HepG2 (cell line): Measurements from ENCODE around the gene ZNHIT6. TPM values are rescaled to one million over a fixed set of nuclear protein-coding genes. Genes with fewer than 3 reads are reported as not detected.

ENCODE experiments used
- DNMT1 ChIP-seq: sonication (generic); formaldehyde crosslinking; IDR thresholded peaks from 2 replicates; pipeline ENCODE4 v1.5.1; 2020; ENCODE audit warnings: mild to moderate bottlenecking, missing genetic modification reagents
- FIP1L1 ChIP-seq: fragments of 200-400 bp; formaldehyde crosslinking; IDR thresholded peaks from 2 replicates; pipeline ENCODE4 v1.6.1; 2018; ENCODE audit warnings: low read depth, mild to moderate bottlenecking, low read length, moderate library complexity, borderline replicate concordance; ENCODE audit not compliant: insufficient read depth
- KDM2A ChIP-seq: sonication (generic); formaldehyde crosslinking; IDR thresholded peaks from 2 replicates; pipeline ENCODE4 v1.4.0; 2020; ENCODE audit warnings: low read depth, missing genetic modification reagents, borderline replicate concordance
- SALL1 ChIP-seq: sonication (generic); formaldehyde crosslinking; IDR thresholded peaks from 2 replicates; pipeline ENCODE4 v1.8.0; 2022; ENCODE audit warnings: mild to moderate bottlenecking, missing genetic modification reagents
- SETDB1 ChIP-seq: sonication (generic); formaldehyde crosslinking; IDR thresholded peaks from 2 replicates; pipeline ENCODE4 v1.5.1; 2020; ENCODE audit warnings: missing genetic modification reagents, mild to moderate bottlenecking, borderline replicate concordance
- TEAD3 ChIP-seq: optimal IDR thresholded peaks from 2 replicates; pipeline ENCODE3; 2016; ENCODE audit warnings: borderline replicate concordance
- ZNF260 ChIP-seq: sonication (generic); formaldehyde crosslinking; IDR thresholded peaks from 2 replicates; pipeline ENCODE4 v1.4.0; 2020; ENCODE audit warnings: missing genetic modification reagents, low read depth, mild to moderate bottlenecking, borderline replicate concordance
- ZNF30 ChIP-seq: sonication (generic); formaldehyde crosslinking; IDR thresholded peaks from 2 replicates; pipeline ENCODE4 v1.5.0; 2020; ENCODE audit warnings: mild to moderate bottlenecking, missing genetic modification reagents
- ZZZ3 ChIP-seq: sonication (generic); formaldehyde crosslinking; IDR thresholded peaks from 2 replicates; pipeline ENCODE4 v1.4.0; 2020; ENCODE audit warnings: missing genetic modification reagents, mild to moderate bottlenecking, borderline replicate concordance
- polyA plus RNA-seq, 8 experiments: library from polyadenylated mRNA; depleted of rRNA in 3 of 8; stranded (reverse) in 7 of 8; unstranded in 1 of 8; fragments of >200 nt; fragmentation: Illumina TruSeq in 4 of 8; extraction: Trizol in 4 of 8; gene quantifications; 2 replicates each; pipeline versions ENCODE4 v1.2.1 to v1.2.3, GENCODE V29; 2011 to 2016; ENCODE audit warnings: low read depth in 4 of 8, missing spikeins in 1 of 8, mixed read lengths in 1 of 8; ENCODE audit not compliant: insufficient read depth in 1 of 8
- total RNA-seq, 5 experiments: library from RNA; depleted of rRNA; stranded (reverse); fragments of >200 nt; fragmentation: Illumina TruSeq; extraction: Trizol; gene quantifications; 2 replicates each; pipeline ENCODE4 v1.2.3, GENCODE V29; 2016; ENCODE audit warnings: low read depth in 1 of 5
- TF ChIP-seq, protein P1 (sequence below), 2 experiments: IDR thresholded peaks; 2 replicates each; pipeline ENCODE4 v1.6.1; 2011 to 2012; ENCODE audit warnings: low read length in 2 of 2, borderline replicate concordance in 1 of 2, low read depth in 1 of 2, mild to moderate bottlenecking in 1 of 2, moderate library complexity in 1 of 2
- TF ChIP-seq, protein P2 (sequence below): sonication (generic); formaldehyde crosslinking; IDR thresholded peaks from 2 replicates; pipeline ENCODE4 v1.5.1; 2020; ENCODE audit warnings: mild to moderate bottlenecking, missing genetic modification reagents, borderline replicate concordance
- TF ChIP-seq, protein P3 (sequence below), 2 experiments: sonication (generic) in 1 of 2; formaldehyde crosslinking in 1 of 2; IDR thresholded peaks; 2 replicates each; pipeline versions ENCODE4 v1.4.0 to v1.6.1; 2016 to 2020; ENCODE audit warnings: borderline replicate concordance in 1 of 2, low read depth in 1 of 2, mild to moderate bottlenecking in 1 of 2, missing genetic modification reagents in 1 of 2
- TF ChIP-seq, protein P4 (sequence below): sonication (generic); formaldehyde crosslinking; IDR thresholded peaks from 2 replicates; pipeline ENCODE4 v1.9.0; 2021; ENCODE audit warnings: missing genetic modification reagents, mild to moderate bottlenecking, borderline replicate concordance

Gene ZNHIT6
- total and polyA plus RNA-seq, 2 of the 13 experiments (the other 11 are each of a cell fraction or from before 2014, with no cell fraction given): 6.0 to 15.2 TPM

DNA sequence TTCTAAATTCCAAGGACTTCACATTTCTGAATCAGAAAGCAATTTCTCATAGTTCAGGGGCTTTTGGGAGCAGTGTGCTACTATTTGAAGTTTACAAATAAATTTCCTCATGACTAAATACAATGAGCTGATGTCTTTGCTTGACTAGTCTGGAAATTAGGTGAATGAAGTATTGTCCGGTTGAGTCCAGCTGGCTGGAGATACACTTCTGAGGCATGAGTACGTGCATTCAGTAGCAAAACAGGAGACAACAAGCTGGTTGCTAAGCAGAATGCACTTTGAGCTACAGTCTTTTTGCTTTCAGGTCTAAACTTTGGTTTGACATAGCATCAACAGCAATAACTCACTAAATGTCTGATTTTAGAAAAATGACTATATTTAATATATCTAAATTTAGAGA lies 27.1 kb downstream of the ZNHIT6 start (continued):
- no peak for TF ChIP-seq SETDB1 (CRISPR knock-in tag)
- TF ChIP-seq, protein P1, sequence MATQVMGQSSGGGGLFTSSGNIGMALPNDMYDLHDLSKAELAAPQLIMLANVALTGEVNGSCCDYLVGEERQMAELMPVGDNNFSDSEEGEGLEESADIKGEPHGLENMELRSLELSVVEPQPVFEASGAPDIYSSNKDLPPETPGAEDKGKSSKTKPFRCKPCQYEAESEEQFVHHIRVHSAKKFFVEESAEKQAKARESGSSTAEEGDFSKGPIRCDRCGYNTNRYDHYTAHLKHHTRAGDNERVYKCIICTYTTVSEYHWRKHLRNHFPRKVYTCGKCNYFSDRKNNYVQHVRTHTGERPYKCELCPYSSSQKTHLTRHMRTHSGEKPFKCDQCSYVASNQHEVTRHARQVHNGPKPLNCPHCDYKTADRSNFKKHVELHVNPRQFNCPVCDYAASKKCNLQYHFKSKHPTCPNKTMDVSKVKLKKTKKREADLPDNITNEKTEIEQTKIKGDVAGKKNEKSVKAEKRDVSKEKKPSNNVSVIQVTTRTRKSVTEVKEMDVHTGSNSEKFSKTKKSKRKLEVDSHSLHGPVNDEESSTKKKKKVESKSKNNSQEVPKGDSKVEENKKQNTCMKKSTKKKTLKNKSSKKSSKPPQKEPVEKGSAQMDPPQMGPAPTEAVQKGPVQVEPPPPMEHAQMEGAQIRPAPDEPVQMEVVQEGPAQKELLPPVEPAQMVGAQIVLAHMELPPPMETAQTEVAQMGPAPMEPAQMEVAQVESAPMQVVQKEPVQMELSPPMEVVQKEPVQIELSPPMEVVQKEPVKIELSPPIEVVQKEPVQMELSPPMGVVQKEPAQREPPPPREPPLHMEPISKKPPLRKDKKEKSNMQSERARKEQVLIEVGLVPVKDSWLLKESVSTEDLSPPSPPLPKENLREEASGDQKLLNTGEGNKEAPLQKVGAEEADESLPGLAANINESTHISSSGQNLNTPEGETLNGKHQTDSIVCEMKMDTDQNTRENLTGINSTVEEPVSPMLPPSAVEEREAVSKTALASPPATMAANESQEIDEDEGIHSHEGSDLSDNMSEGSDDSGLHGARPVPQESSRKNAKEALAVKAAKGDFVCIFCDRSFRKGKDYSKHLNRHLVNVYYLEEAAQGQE (IDR thresholded peaks at IDR 0.05; ENCODE audit: borderline replicate concordance in 1 of 2, low read depth in 1 of 2, low read length in 2 of 2): 0 out of 4 replicates have a peak, but pooled peaks of 1 of the 2 experiments have one; percentile 14
- no peak for TF ChIP-seq FIP1L1
- no peak for TF ChIP-seq ZZZ3
- TF ChIP-seq, protein P2, sequence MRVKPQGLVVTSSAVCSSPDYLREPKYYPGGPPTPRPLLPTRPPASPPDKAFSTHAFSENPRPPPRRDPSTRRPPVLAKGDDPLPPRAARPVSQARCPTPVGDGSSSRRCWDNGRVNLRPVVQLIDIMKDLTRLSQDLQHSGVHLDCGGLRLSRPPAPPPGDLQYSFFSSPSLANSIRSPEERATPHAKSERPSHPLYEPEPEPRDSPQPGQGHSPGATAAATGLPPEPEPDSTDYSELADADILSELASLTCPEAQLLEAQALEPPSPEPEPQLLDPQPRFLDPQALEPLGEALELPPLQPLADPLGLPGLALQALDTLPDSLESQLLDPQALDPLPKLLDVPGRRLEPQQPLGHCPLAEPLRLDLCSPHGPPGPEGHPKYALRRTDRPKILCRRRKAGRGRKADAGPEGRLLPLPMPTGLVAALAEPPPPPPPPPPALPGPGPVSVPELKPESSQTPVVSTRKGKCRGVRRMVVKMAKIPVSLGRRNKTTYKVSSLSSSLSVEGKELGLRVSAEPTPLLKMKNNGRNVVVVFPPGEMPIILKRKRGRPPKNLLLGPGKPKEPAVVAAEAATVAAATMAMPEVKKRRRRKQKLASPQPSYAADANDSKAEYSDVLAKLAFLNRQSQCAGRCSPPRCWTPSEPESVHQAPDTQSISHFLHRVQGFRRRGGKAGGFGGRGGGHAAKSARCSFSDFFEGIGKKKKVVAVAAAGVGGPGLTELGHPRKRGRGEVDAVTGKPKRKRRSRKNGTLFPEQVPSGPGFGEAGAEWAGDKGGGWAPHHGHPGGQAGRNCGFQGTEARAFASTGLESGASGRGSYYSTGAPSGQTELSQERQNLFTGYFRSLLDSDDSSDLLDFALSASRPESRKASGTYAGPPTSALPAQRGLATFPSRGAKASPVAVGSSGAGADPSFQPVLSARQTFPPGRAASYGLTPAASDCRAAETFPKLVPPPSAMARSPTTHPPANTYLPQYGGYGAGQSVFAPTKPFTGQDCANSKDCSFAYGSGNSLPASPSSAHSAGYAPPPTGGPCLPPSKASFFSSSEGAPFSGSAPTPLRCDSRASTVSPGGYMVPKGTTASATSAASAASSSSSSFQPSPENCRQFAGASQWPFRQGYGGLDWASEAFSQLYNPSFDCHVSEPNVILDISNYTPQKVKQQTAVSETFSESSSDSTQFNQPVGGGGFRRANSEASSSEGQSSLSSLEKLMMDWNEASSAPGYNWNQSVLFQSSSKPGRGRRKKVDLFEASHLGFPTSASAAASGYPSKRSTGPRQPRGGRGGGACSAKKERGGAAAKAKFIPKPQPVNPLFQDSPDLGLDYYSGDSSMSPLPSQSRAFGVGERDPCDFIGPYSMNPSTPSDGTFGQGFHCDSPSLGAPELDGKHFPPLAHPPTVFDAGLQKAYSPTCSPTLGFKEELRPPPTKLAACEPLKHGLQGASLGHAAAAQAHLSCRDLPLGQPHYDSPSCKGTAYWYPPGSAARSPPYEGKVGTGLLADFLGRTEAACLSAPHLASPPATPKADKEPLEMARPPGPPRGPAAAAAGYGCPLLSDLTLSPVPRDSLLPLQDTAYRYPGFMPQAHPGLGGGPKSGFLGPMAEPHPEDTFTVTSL (CRISPR knock-in tag): peak; percentile 82; the same call in 1 of the 2 replicates
- no peak for TF ChIP-seq ZNF260
- TF ChIP-seq TEAD3 (CRISPR knock-in tag): peak; percentile 78
- TF ChIP-seq SALL1 (CRISPR knock-in tag): peak; percentile 59; the same call in 1 of the 2 replicates
- TF ChIP-seq, protein P3, sequence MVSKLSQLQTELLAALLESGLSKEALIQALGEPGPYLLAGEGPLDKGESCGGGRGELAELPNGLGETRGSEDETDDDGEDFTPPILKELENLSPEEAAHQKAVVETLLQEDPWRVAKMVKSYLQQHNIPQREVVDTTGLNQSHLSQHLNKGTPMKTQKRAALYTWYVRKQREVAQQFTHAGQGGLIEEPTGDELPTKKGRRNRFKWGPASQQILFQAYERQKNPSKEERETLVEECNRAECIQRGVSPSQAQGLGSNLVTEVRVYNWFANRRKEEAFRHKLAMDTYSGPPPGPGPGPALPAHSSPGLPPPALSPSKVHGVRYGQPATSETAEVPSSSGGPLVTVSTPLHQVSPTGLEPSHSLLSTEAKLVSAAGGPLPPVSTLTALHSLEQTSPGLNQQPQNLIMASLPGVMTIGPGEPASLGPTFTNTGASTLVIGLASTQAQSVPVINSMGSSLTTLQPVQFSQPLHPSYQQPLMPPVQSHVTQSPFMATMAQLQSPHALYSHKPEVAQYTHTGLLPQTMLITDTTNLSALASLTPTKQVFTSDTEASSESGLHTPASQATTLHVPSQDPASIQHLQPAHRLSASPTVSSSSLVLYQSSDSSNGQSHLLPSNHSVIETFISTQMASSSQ (IDR thresholded peaks at IDR 0.05; ENCODE audit: low read depth): no peak
- TF ChIP-seq, protein P3 (CRISPR knock-in tag; IDR thresholded peaks at IDR 0.05; ENCODE audit: borderline replicate concordance): no peak
- no peak for TF ChIP-seq DNMT1
- no peak for TF ChIP-seq ZNF30 (CRISPR knock-in tag)
- TF ChIP-seq KDM2A (CRISPR knock-in tag): no peak
- TF ChIP-seq, protein P4, sequence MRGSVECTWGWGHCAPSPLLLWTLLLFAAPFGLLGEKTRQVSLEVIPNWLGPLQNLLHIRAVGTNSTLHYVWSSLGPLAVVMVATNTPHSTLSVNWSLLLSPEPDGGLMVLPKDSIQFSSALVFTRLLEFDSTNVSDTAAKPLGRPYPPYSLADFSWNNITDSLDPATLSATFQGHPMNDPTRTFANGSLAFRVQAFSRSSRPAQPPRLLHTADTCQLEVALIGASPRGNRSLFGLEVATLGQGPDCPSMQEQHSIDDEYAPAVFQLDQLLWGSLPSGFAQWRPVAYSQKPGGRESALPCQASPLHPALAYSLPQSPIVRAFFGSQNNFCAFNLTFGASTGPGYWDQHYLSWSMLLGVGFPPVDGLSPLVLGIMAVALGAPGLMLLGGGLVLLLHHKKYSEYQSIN (CRISPR knock-in tag): no peak
